HG03135 (cell line): ENCODE measurements around the gene NHSL2.

Experiments used
- ATAC-seq: cut with Tn5 transposase; IDR thresholded peaks from one replicate; pipeline ENCODE4 v1.9.1; 2021; ENCODE audit warnings: mild to moderate bottlenecking, moderate library complexity; ENCODE audit not compliant: unreplicated experiment

NHSL2 gene

DNA sequence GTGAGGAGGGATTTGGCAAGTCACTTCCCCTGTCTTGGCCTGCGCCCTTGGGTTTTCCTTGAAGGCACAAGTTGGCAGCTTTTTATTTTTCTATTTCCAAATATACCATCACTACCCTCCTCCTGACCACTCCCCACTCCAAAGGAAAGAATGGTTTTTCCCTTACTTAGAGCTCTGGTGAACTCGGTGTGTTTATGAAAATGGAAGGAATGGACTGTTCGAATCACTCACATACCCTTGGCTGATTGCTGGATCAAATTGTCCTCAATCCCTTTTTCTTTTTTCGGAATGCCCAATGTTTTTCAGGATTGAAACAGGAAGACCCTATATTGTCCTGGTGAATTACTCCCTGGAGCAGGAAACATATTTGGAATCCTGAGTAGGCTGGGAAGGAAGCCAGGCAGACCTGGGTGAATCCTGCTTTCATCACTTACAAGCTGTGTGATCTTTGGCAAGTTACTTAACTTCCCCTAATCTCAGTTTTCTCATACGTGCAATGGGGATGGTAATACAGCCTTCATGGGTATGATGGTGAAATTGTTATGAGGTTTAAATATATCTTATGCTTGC lies 150.4 kb downstream of the NHSL2 start:
- no peak for ATAC-seq

DNA sequence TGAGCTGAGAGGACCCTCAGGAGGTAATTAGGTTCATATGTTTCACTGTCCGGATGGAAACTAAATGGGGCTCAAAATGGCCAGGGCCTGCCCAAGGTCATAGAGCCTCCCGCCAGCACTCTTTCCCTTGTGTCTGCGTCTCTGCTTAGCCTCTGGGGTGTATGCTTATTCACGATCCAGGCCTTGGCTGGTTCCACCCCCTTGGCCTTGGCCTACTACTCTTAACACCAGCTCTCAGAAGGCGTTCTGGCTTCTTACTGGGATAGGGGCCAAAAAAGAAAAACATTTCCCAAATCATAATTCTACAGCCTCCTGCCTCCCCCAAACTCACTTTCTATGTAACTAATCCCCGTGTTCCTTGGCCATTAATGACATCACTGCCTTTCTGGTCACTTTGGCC lies 152.3 kb downstream of the NHSL2 start:
- no peak for ATAC-seq

DNA sequence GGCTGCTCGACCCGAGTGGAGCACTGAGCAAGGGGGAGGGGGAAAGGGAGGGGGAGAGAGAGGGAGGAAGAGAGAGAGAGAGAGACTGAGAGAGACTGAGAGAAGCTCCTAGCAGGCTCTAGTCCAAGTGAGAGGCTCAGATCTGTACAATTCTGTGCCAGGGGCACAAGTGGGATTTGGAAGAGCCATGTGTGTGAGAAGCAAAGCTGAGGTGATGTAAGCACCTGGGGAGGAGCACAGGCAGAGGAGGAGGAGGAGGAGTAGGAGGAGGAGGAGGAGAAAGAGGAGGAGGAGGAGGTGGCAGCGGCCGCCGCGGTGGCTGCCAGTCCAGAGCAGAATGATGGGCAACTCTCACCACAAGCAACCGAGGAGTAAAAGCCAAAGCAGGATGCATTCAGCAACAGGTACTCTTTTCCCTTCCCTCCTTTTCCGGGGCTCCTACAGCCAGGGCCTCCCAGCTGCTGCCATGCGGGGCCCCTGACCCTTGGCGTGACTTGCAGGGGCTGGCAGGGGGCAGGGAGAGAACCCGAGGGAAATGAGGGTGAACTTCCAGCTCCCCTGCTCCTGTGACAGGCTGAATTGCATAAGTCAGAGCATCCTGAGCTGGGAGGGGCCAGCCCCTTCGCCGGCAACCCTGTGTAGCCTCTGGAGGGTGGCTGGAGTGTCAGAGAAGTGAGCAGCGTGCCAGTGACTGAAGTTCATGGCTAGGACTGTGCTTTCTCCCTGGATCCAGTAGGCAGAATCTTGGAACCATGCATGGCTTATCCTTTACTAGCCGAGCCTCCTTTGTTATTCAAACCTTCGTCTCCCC lies 158.9 kb downstream of the NHSL2 start:
- ATAC-seq = no peak

DNA sequence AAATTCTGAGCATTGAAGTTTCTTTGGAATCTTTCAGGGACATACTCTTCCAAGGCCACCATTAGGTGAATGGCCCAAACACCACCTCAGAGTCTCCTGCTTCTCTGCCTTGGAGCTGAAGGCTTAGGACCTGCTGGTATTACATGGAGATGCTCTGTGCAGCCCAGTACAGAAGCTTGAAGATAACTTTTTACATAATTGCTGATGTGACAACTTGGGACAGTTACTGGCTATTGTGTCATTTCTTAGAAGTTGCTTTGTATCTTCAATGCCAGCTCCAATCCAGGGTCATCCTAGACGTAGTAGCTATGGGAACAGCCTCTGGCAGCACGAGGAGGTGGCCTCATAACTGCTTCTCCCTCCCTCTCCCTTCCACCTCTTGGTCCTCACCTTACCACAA lies 160.6 kb downstream of the NHSL2 start:
- ATAC-seq = no peak

DNA sequence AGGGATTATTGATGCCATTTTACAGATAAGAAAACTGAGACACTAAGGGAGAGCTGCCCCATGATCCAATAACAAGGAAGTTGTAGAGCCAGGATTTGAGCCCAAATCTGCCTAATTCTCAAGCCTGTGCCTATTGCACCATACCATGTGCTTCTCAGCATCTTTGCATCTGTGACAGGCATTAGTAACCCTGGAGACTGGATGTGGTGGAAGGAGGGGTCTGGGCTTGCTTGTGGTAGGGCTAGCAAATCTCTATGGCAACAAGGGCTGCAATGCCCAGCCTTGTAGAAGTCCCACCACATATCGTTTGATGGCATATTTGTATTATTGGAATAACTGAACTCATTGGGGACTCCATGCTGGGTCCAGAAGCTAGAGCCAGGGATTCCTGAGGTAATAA lies 163.0 kb downstream of the NHSL2 start:
- ATAC-seq = no peak

DNA sequence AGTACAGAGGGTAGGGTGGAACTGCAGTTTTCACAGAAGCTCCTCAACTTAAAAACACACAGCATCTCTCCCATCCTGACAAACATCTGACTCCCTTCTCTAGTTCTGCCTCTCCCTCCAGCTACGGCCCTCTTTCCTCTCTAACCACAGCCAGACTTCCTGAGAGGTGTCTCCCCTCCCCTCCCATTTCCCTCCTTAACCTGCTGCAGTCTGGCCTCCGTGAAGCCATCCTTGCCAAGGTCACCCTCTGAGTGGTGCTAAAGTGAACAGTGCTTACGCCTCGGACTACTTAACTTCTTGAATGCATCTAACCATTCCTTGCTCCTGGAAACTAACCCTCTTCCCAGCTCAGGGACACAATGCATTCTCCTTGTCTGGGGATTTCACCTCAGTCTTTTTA lies 167.8 kb downstream of the NHSL2 start:
- no peak for ATAC-seq

DNA sequence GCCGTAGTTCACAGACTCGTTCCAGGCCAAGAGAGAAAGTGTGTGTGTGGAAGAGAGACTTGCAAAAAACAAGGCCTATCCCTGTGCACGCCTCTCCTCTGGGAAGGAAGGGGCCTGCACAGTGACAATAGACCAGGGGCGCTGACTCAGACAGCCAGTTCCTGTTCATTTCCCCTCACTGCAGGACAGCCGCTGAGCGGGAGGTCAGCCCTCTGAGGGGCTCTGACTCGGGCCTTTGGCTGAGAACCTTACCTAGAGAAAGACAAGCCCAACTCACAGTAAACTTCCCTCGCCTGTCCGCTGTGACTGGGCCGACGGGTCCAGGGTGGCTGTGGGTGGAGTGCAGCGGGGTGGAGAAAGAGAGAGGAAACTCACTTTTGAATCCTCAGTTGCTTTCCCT lies 169.0 kb downstream of the NHSL2 start:
- no peak for ATAC-seq

DNA sequence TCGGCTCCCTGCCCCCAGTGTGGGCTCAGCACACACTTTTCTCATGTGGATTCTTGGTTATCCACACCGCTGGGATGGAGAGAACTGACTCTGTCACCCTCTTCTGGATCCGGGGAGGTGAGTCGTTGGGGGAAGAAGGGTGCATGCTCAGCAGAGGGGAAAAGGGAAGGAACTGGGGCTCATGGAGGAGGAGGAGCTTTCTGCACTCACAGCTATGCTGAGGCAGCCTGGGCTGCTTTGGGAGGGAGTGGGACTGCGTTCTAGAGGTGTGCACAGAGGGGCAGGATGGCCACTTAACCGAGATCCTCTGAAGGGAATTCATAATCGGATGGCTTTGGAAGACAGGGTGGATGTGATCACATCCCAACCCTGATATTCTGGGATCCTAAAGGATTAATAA lies 169.5 kb downstream of the NHSL2 start:
- no peak for ATAC-seq

DNA sequence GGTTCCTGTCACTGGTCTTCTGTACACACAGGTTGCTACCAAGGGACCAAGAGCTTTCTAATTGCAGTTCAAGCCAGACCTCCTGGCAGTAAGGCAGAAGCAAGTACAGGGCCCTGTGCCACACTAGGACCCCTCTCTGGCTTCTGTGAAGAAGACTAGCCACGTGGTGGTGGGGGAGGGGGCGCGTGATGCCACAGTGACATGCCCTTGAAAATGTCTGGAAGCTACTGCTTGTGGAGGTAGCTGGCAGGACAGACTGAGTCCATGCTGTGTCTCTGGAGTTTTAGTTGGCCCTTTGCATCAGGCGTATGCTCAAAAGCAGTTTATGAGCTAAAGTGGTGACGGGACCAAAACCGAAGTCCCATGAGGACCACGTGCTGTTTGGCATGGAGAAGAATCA lies 170.2 kb downstream of the NHSL2 start:
- no peak for ATAC-seq

DNA sequence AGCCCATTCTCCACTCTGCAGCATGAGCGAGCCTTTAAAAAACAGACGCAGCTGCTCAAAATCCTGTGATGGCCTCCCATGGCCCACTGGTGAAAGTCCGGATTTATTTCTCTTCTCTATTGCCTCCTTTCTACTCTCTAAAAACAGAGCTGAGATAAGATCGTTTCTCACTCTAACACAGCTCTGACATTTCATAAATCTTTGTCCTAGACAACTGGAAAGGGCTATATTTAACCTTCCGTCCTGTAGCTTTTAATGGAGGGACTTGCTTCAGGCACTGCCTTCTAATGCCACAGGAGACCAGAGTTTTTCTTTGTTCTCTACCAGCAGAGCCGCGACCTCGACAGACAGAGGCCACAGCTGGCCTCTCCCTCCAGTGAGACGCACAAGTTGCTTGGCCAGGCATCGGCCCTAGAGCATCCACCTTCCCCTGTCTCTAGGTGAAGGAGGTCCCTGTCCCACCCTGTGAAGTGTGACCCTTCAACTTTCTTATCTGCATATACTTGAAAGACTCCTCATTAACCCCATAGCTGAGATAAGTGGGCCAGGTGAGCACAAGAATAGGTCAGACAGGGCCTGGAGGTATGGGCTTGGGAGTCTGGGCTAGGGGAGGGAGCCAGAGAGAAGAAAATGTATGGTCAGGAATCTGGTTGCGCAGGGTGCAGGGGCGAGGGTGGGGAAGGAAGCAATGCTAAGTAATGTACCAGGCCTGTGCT lies 171.1 kb downstream of the NHSL2 start:
- no peak for ATAC-seq

DNA sequence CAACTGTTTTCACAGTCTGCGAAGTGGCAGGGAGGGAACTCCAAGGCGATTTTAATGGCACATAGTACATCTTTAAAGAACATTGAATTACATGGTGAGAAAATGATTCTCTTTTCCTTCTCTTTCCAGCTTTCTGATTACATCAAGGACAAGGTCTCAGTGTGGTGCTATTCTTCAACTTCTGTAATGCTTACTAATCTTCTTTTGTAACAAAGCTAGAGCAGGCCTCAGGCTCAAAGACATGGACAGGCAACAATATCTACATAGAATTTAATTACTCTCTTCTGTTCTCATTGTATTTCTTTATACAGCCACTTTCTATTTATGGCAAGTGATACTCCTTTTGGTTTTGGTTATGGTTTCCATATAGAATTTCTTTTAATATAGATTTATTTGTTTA lies 172.6 kb downstream of the NHSL2 start:
- no peak for ATAC-seq

DNA sequence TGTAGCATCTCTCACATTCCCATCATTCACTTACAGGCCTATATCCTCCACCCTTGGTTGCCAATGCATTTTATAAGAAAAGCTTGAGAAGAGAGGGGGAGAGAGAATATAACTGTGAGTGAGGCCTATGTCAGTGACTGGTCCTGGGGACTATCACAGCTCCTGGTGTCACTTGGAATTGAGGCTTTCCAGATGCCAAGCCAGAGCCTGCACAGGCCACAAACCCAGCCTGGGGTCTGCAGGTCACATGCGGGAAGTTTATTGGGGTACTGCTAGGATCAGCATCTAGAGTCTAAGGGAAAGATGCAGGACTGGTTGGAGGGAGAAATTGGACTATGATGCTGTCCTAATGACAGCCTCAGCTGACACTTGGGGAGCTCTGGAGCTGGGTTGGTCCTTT lies 173.5 kb downstream of the NHSL2 start:
- no peak for ATAC-seq

DNA sequence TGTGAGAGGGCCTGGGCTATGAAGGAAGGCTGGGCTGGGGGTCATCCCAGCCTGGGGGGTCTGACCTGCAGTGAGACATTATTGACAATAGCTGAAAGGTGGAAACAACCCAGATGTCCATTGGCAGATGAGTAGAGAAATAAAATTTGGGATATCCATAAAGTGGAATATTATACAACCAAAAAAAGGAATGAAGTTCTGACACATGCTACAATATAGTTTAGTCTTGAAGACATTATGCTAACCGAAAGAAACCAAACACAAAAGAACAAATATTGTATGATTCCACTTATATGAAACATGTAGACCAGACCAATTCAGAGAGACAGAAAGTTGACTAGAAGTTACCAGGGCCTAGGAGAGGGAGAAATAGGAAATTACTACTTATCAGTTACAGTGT lies 176.3 kb downstream of the NHSL2 start:
- no peak for ATAC-seq

DNA sequence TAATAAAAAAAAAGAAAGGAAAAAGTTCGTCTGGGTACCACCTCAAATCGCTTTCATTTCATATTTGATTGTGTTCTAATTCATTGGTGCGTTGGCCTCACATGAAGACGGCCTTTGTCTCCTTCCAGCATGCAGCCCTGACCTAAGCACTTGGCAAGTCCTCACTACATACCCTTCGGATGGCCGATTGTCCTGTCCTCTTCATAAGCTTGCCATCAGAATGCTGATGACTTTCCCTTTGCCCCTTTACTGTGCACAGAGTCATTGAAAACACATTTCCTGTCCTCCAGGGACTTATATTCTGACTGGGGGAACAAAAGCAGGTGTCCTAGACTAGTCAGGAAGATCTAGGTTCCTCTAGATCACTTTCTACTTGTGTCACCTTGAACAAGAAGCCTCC lies 178.1 kb downstream of the NHSL2 start:
- ATAC-seq = no peak

DNA sequence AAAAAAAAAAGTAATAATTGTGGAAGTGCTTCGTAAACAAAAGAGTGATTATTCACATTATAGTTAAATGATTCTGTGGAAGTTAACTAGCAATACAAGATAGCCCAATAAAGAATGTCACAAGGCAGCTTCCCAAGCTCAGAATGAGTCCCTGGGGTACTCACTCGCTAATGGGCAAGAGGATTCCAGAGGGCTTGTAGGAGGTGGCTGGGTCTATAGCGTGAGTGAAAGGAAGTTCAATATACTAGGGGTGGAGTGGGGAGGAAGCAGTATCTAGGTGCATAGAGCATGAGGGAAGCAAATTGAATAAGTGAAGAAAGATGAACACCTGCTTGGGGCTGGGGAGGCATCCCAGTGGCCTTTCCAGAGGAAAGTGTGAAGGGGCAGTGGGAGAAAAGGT lies 178.6 kb downstream of the NHSL2 start:
- no peak for ATAC-seq

DNA sequence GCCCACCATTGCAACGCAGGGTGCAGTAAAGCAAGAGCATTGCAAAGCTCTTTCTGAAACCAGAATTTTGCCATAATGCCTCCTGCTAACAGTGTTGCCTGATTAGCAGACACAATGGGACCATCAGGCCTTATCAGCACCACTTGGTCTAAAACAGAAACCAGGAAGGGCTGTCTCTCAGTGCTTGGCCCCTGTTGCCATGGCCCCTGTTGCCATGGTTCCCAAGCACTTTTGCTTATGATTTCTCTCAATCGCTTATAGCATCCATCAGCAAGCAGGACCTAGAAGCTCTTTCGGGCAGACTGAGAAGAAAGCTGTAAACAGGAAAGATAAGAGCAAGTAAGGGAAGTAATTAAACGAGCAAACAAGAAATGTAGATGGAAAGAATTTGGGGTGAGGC lies 184.2 kb downstream of the NHSL2 start:
- peak; percentile 95 for ATAC-seq

DNA sequence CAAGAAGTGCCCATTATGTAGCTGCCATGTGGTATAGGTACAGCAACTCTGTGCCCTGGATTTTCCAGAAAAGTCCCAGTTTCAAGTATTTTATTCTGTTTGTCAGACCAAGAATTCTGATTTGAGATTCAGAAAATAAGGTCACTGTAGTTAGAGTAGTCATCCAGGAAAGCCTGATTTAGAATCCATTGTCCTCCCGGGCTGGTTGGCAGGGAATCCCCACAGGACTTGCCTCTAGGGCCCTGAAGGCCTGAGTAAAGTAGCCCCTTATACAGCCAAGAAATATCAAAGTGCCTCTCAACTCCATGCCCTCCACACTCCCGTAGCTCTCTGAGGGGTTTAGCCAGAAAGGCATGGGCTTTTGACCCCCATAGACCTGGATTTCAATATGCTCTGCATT lies 184.7 kb downstream of the NHSL2 start:
- ATAC-seq = no peak

DNA sequence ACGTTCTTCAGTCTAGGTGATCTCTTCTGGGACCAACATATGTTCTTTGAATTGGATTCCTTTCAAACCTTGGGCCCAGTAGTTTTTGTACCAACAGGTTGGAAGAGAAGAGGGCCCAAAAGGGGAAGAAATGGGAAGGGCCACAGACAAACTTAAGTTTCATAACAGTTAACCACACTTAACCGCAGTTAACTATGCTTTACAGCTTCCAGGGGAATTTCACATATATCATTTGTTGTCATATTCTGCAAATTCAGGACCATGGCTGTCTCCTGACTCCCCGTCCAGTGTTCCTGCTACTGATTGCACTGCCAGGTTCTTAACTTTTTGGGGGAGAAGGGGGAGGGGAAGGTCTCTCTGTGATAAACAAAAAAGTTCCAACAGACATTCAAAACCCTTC lies 186.5 kb downstream of the NHSL2 start:
- ATAC-seq = no peak

DNA sequence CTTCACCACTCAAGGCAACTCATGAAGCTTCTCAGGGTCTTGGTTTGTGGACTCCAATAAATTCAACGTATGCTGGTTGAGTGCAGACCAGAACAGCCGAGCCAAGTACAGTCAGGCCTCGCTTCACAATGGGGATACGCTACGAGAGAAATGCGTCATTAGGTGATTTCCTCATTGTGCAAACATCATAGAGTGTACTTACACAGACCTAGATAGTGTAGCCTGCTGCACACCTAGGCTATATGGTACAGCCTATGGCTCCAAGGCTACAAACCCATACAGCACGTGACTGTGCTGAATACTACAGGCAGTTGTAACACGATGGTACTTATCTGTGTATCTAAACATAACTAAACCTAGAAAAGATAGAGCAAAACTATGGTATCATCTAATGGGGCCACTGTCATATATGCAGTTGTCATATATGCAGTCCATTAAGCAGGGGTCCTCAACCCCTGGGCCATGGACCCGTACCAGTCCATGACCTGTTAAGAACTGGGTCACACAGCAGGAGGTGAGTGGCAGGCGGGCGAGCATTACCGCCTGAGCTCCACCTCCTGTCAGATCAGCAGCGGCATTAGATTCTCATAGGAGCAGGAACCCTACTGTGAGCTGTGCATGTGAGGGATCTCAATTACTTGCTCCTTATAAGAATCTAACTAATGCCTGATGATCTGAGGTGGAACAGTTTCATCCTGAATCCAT lies 189.6 kb downstream of the NHSL2 start:
- no peak for ATAC-seq

DNA sequence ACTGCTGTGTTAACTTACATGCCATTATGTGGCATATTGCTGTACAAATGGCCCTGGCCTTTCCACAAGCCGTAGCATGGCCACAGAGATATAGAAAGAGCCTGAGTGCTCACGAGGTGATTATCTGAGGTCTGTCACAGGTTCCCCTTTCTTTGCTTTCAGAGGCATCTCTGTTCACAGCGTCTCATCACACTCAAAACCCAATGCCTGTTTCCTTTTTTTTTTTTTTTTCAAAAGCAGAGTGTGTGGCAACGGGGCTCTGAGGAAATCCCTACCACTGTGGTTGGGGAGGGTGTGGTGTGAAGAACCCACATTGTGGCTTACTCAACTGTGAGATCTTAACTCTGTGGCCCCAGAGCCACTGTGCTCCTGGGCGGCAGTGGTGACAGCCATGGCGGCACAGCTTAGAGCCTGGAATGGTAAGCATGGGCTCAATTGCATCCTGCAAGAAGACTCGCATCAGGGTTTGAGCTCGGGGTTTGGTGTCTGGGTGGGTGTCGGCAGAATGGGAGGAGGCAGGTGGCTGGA lies 190.2 kb downstream of the NHSL2 start:
- ATAC-seq = peak; percentile 75

DNA sequence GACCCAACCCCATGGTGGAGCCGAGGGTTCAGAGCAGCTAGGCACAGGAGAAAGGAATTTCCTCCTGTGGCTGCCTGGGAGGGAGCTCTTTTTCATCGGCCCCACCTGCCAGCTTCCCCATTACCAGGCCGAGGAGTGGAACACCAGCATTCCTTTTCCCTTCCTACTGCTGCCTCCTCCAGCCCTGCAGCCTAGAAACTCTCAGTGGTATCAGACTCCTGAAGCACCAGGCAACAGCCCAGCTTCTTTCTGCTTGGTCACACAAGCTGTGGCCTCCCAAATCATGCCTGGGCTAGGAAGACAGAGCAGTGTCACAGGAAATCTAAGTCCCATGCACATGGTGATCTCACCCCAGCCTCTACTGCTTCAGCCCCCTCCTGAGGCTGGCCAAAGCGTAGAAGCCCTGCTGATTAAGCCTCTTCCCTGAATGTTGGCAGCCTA lies 191.0 kb downstream of the NHSL2 start:
- ATAC-seq = no peak
